ENCODE results near the gene SLC16A8.

GRCh38 chr22:38072322-38073149 lies 11.4 kb downstream of the SLC16A8 start:
- TF ChIP-seq POLR2A (IDR thresholded peaks at IDR 0.05), result no peak
- TF ChIP-seq CTCF (IDR thresholded peaks at IDR 0.05), result no peak
- TF ChIP-seq EP300 (IDR thresholded peaks at IDR 0.05), result no peak
